Measurements from ENCODE around the gene YKT6.
A peak's percentile ranks its signal among the peaks of the same experiment; 100 is the strongest.

The YKT6 gene

GRCh38 chr7:44242091-44242490 is 41.3 kb downstream of the YKT6 start:
- no peak overlapping the region for H3K4me3 ChIP-seq (ENCODE audit: low read length)
- TF ChIP-seq CTCF (conservative IDR thresholded peaks at IDR 0.05; ENCODE audit: low read depth, low read length), result no peak
- no peak for DNase-seq (ENCODE audit: low read depth)

GRCh38 chr7:44244282-44244681 is 43.5 kb downstream of the YKT6 start:
- DNase-seq (ENCODE audit: low read depth), result no peak

DNA sequence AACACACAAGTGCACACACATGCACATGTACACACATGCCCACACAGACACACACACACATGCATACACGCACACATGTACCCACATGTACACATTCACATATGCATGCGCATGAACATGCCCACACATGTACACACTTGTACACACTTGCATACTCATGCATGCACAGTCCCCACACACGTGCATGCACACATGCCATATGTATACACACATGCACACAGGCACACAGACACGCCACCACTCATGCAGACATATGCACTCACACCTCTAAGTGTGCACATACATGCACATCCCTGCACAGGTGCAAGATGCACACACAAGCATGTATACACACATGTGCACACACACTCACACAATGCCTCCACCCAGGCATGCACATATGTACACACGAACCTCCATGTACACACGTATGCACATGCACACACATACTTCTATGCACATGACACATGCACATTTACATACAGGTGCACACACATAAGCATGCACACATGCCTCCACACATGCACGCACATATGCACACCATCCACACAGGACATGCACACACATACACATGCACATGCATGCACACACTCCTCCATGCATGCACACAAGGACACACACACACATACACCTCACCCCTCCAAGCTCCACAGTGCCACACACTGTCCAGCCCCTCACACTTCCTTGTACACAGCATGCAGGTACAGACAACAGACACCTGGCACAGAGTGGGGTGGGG is 45.8 kb downstream of the YKT6 start:
- DNase-seq (ENCODE audit: low read depth), result no peak
- H3K4me3 ChIP-seq (ENCODE audit: low read length), result no peak overlapping the region
- TF ChIP-seq CTCF (conservative IDR thresholded peaks at IDR 0.05; ENCODE audit: low read depth, low read length), result no peak

More at GRCh38 chr7:44244282-44244681, 43.5 kb downstream of the YKT6 start:
- no peak overlapping the region for H3K4me3 ChIP-seq (ENCODE audit: low read length)
- TF ChIP-seq CTCF (conservative IDR thresholded peaks at IDR 0.05; ENCODE audit: low read depth, low read length), result peak; percentile 69

DNA sequence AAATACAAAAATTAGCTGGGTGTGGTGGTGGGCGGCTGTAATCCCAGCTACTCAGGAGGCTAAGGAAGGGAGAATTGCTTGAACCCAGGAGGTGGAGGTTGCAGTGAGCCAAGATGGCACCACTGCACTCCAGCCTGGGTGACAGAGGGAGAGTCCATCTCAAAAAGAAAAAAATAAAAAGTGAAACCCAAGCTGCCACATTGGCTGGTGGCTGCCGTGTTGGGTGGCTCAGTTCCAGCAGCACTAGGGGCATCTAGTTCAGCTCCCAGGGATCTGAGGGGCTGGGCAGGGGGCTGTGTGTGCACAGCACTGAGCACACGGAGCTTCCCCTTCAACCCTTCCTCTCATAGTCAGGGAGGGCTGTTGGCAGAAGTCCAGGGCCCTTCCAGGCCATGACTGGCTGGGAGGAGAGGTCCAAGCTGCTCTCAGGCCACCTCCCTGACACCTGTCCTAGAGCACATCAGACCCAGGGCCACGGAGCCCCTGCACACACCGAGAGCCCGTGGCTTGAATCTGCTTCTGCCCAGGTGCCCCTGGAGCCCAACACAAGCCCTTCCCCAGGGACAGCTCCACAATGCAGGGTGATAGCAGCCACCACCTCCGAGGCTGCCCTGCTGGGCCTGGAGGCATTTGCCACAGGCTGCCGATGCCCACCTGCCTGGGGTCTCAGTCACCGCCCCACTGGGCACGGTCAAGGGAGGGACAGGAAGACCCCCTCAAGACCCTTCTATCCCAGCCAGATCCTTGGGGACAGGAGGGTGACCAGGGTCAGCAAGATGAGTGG is 47.3 kb downstream of the YKT6 start:
- no peak overlapping the region for H3K4me3 ChIP-seq (ENCODE audit: low read length)
- DNase-seq (ENCODE audit: low read depth), result no peak
- TF ChIP-seq CTCF (conservative IDR thresholded peaks at IDR 0.05; ENCODE audit: low read depth, low read length), result no peak

- H3K4me3 ChIP-seq (ENCODE audit: low read length), result no peak overlapping the region
- no peak for DNase-seq (ENCODE audit: low read depth)
- no peak for TF ChIP-seq CTCF (conservative IDR thresholded peaks at IDR 0.05; ENCODE audit: low read depth, low read length)
These were observed 49.0 kb downstream of the YKT6 start for GRCh38 chr7:44249639-44250234.

DNA sequence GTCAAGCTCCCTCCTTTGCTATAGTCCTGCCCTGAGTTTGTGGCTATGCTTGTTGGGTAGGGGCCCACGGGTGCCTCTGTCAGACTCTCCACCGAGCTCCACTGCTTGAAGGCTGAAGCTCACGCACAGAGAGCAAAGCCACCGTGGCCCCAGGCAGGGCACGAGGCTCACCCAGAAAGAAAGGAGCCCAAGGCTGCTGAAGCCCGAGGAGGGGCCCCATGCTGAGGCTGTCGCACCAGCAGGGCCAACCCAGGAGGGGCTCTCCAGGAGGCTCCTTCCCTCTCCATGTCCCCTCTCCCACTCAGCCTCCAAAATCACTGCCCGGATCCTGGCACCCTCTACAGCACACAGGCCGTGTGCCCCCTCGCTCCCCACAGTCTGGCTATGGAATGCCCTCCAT is 50.5 kb downstream of the YKT6 start:
- DNase-seq (ENCODE audit: low read depth), result no peak
- TF ChIP-seq CTCF (conservative IDR thresholded peaks at IDR 0.05; ENCODE audit: low read depth, low read length), result no peak
- H3K4me3 ChIP-seq (ENCODE audit: low read length), result no peak overlapping the region

Data from retinal pigment epithelial cell (primary cell).